HG02885 (cell line): Measurements from ENCODE around the gene SUN5.

Experiments used
- ATAC-seq: cut with Tn5 transposase; IDR thresholded peaks from one replicate; pipeline ENCODE4 v1.9.1; 2021; ENCODE audit warnings: mild to moderate bottlenecking; ENCODE audit not compliant: unreplicated experiment, poor library complexity

SUN5 gene

DNA sequence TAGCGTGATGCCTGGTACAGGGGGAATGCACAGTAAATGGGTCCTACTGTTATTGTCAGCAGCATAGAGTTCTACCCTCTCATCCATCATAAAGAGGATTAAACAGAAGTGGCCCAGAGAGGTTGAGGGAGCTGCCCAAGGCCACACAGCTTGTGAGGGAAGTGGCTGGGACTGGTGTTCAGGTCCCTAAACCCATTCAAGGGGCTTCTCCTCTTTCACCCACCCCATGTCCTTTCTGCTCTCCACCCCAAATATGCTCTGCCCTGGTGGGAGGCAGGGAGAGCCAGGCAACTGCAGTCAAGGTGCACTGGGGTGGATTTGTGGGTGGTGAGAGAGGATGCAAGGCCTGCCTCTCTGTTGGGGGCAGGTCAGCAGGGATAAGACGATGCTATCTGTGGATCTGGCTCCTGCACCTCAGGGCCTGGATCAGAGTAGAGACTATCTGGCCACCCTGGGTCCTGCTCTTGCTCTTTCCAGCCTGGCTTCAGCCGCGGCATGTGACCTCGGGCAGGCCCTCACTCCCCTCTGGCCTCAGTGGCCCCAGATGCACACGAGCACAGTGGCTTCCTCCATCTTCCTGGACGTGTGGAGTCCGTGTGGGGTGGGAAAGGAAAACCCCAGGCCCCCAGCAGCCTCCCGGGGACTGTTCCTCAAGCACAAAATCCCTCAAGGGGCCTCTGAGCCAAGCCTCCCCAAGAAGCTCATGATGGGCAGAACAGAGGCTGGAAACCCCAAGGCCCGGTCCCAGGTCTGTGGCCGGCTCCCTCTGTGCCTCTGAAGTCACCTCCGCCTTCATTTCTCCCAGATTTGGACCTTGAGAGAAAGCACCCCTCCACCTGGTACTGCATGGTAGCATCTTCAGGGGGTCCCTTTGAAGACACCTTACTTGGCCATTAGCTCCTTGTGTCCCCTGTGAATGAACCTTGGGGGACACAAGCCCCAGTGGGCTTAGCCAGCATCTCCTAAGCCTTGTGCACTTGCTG is 23.8 kb upstream of the SUN5 start:
- no peak for ATAC-seq

GRCh38 chr20:33026779-33027759 is 22.8 kb upstream of the SUN5 start:
- ATAC-seq = no peak

DNA sequence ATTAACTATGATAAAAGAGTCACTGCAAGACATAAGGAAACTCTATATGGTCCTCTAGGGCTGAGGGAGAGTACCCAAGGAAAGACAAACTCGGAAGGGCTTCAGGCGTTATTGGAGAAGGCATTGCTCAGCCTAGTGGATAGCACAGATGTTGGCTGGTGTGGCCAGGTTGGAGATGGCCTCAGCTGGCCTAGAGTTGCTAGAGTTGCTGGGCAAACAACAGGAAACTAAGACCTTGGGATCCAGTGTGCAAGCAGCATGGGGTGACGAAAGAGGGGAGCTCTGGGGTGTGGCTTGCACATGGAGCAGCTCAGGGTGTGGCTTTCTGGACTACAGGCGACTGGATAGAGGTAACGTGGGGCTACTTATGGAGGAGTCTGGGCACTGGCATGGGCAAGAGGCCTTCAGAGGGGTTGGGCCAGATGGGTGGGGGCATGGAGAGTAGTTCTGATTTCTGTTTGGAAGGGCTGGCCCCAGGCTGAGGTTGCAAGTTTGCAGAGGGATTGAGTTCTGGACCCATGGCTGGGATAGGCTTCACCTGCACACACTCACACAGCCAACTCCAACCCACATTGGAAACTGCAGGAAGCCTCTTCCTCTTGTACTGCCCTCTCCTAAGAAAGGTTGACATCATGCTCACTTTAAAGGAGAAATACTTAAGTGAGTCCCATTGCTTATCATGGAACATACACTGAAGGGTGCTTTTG is 22.0 kb upstream of the SUN5 start:
- no peak for ATAC-seq

GRCh38 chr20:33025318-33025876 is 21.2 kb upstream of the SUN5 start:
- no peak for ATAC-seq

GRCh38 chr20:33024609-33025317 is 20.5 kb upstream of the SUN5 start:
- no peak for ATAC-seq

GRCh38 chr20:33024243-33024560 is 20.0 kb upstream of the SUN5 start:
- ATAC-seq = no peak

DNA sequence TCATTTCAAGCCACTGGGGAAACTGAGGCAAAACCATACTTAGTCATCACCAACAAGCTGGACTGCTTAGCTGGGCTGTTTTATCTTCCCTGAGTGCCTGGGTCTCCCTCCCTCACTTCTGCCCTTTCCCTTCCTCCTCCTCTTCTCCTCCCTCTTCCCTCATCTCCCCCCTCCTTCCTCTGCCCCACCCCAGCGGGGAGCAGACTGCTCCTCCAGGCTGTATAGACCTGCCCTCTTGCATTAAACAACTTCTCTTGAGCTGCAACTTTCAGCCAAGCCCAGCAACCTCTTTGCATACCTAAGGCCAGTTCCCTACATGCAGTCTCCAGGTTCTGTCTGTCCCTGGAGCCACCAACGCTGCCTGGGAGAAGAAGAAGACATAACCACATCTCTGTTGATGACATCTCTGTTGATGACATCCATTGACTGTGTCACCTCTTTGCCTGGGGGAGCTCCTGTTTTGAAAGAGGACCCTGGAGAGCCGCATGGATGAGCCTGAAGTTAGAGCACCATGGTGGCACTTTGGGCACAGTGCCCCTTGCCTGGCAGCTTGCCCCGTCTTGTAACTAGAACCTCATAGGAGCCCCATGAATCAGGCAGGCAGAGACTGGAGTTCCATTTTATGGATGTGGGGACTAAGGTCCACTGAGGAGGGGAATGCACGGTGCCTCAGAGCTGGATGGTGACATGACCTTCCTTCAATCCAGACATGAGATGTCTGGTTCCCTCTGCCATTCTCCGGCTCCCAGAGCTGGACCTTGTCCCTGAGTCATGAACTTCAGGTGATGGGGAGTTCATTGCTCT is 19.4 kb upstream of the SUN5 start:
- no peak for ATAC-seq

GRCh38 chr20:33022694-33023438 is 18.6 kb upstream of the SUN5 start:
- no peak for ATAC-seq

- no peak for ATAC-seq
These were observed 18.1 kb upstream of the SUN5 start for GRCh38 chr20:33022289-33022688.

- ATAC-seq = no peak
These were observed 17.6 kb upstream of the SUN5 start for GRCh38 chr20:33021879-33022278.

GRCh38 chr20:33020278-33021161 is 16.3 kb upstream of the SUN5 start:
- ATAC-seq = no peak

GRCh38 chr20:33019465-33020277 is 15.4 kb upstream of the SUN5 start:
- no peak for ATAC-seq

DNA sequence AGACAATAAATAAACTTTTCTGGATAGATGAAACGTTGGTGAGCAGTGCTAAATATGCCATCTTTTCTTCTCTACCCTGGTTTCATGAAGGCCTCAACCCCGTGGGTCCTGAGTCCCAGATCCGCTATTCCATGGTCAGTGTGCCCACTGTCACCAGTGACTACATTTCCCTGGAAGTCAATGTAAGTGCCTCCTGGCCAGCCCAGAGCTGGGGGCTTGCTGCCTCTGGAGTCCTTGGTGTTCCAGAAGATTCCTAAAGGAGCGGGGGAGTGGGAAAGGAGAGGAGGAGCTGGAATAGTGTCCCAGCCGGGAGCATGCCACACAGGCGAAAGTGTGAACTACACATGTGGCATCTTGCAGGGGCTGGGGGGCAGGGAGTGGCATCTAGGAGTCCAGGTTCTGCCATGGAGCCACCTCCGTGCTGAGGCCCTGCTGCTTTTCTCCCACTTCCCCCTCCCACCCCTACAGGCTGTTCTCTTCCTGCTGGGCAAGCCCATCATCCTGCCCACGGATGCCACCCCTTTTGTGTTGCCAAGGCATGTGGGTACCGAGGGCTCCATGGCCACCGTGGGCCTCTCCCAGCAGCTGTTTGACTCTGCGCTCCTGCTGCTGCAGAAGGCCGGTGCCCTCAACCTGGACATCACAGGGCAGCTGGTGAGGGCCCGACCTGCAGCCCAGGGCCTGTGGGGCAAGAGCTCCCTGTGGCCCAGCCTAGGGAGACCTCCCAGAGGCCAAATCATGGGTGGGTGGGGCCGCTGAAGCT is 14.1 kb upstream of the SUN5 start:
- no peak for ATAC-seq

DNA sequence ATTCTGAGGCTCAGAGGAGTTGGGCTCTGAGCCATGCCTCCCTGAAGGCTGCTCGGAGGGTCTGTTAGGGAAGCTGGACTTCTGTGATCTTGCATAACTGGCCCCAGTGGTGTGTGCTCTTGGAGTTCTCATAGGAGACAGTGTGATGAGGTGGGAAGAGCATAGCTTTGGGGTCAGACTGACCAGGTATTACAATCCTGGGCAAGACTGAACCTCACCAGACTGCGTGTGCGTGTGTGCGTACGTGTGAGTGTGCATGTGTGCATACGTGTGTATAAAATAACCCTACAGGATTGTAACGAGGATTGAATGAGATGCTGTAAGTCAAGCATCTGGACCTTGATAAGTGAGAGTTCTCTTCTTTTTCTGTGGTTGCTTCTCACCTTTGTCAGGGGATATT is 13.3 kb upstream of the SUN5 start:
- no peak for ATAC-seq

DNA sequence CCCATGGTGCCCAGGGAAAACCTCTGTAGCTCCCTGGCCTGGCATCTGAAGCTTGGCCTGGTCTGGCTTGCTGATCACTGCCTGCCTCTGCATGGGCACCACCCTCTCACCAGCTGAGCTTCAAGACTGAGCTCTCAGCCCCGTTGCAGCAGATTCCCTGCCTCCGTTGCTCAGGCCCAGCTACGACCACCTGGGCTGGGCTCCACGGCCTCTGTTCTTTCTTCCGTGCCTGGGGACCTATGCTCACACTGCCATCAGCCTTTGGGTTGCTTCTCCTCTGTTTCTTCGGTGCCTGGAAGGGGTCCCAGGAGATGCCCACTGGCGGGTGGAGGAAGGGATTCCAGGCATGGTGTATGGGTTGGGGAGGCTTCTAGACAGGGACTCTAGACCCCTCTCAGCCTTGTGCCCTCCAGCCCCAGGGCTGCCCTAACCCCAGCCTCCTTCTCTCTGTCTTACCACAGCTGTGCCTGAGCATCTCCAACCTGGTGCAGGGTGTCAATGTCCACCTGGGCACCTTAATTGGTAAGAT is 12.4 kb upstream of the SUN5 start:
- no peak for ATAC-seq
